ENCODE results near the gene DHX57.

DNA sequence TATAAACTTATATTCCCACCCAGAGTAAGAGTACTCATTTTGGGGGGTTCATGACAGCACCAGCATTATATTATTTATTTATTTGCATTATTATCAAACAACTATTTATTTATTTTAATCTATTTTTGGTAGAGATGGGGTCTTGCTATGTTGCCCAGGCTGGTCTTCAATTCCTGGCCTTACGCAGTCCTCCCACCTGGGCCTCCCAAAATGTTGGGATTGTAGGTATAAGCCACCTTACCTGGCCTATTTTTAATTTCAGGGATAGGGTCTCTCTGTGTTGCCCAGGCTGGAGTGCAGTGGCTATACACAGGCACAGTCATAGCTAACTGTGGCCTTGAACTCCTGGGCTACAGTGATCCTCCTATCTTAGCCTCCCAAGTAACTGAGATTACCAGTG lies 67.1 kb downstream of the DHX57 start:
- TF ChIP-seq SIN3A (IDR thresholded peaks at IDR 0.05; ENCODE audit: borderline replicate concordance, insufficient read depth, low read length) (no peak), POLR2AphosphoS5 (IDR thresholded peaks at IDR 0.05; ENCODE audit: low read depth, low read length) (no peak)
